AML-193 (cell line): ENCODE data around the gene SUB1.
"Not testable (repeated sequence)": the region's sequence is repeated elsewhere in the genome, so short reads cannot be mapped to it uniquely, and the experiment has no call there.

Experiments used
- DNase-seq, 2 experiments: peaks; one replicate each; lab custom pipeline; 2025; lab: John Stamatoyannopoulos, UW

The SUB1 gene

DNA sequence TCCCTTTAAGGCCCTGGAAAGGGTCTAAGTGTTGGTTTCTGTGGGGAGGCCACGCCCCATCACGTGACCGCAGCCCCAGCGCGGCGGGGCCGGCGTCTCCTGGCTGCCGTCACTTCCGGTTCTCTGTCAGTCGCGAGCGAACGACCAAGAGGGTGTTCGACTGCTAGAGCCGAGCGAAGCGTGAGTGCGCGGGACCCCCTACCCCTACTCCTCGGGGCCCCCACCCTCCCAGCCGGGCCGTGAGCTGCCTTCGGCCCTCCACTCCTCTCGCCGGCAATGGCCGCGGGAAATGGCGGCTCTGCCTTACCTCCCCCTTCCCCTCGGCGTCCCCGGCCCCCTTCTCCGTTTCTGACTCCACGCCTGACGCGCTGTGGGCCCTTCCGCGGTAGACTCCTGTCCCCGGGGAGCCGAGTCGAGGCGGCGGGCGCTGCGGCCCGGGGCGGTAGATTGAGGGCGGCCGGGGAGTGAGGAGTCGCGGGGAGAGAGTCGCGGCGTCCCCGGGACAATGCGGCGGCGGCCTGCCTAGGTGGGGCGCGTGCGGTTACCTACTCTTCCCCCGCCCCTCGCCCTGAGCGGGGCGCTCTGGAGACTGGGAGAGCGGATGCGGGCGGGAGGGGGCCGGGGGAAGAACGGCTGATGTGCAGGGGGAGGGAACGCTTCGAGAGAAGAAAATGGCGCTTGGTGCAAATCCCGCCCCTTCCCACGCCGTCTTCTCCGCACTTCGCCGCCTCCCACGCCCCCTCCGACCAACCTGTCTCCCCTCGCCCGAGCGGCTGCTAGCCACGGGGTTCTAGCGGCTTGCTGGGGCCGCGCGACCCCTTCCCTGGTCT lies at the start of gene SUB1:
Gene SUB1, plus strand, starts transcription at position 112 of the 830 bp plus-strand sequence. CDS start 2,956 bp downstream, outside the sequence.
- DNase-seq = peak; percentile 76 to 84

- no peak for DNase-seq
Measured at GRCh38 chr5:32536246-32536645, 49.1 kb upstream of the SUB1 start.

- not testable (repeated sequence) for DNase-seq
Measured at GRCh38 chr5:32537437-32538029, 47.8 kb upstream of the SUB1 start.

DNA sequence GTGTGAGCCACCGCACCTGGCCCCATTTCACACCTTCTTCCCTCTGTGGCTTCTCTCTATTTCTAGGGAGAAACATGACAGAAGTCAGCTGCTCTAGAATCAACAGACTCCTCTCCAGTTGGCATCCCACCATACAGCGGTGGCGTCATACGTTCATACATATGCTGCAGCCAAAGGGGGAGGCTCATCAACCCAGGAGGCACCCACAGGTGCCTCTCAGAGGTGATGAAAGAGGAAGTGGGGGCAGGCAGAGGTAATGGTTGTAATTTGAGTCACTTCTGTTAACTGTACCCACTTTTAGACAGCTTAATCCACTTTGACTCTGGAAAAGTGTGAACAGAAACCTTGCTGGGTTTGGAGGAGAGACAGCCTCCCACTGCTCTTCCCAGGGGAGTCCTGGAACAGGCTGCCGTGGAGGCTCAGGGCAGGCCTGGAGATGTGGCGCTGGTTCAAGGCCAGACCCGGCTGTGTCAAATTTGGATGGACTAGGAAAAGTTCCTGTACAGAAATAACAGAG lies 47.3 kb upstream of the SUB1 start:
- DNase-seq = no peak

GRCh38 chr5:32539981-32540845 lies 45.1 kb upstream of the SUB1 start:
- peak; percentile 56 to 60 for DNase-seq

DNA sequence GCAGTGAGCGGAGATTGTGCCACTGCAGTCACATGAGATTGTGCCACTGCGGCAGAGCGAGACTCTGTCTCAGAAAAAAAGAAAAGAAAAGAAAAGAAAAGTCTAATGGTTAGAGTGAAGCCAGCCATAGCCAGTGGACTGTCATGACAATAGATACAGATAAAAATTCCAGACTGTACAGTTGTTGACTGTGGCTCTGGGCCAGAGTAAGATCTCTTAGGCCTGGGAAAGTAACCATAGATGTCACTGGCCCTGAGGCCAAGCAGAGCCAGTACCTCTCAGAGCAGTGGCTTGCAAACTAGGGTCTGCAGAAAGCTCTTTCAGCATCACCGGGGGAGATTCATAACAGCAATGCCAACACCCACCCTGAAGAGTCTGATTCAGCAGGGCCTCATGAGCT lies 44.1 kb upstream of the SUB1 start:
- no peak for DNase-seq

DNA sequence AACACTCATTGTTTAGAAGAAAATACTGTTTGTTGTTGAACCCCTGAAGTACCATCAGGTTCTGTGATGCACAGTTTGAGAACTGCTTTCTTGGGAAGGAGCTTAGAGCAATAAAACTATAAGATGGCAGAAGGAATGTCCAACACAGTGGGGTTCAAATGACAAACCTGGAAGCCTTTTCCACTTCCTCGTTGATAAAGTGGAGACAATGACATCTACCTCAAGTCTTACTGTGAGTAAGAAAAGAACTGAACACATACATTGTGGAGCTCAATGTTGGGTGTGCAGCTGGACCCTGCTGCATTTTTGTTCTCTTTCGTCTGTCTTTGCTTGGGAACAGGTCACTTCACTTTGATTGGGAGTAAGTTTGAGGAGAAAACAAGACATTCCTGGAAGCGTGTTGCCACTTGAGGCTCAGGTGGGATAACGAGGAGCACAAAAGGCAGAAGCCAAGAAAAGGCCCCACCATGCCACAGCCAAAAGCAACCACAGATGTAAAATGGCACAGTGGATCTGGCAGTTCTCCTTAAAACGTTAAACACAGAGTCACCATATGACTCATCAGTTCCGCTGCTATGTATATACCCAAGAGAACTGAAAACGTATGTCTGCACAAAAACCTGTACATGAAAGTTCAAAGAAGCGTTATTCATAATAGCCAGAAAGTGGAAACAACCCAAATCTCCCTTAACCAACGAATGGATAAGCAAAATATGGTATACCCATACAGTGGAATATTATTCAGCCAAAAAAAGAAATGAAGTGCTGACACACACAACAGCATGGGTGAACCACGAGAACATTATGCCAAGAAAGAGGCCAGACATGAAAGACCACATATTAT lies 42.9 kb upstream of the SUB1 start:
- no peak for DNase-seq

DNA sequence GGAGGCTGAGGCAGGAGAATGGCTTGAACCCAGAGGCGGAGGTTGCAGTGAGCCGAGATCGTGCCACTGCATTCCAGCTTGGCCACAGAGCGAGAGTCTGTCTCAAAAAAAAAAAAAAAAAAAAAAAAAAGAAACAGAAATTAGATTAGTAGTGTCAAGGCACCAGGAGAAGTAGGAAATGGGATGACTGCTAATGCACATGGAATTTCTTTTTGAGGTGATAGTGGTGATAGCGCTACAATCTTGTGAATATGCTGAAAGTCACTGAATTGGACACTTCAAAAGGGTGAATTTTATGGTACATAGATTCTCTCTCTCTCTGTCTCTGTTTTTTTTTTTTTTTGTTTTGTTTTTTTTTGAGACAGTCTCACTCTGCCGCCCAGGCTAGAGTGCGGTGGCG lies 42.1 kb upstream of the SUB1 start:
- DNase-seq = no peak

- no peak for DNase-seq
Measured at GRCh38 chr5:32545102-32545800, 40.1 kb upstream of the SUB1 start.

GRCh38 chr5:32551194-32551593 lies 34.2 kb upstream of the SUB1 start:
- DNase-seq = no peak

DNA sequence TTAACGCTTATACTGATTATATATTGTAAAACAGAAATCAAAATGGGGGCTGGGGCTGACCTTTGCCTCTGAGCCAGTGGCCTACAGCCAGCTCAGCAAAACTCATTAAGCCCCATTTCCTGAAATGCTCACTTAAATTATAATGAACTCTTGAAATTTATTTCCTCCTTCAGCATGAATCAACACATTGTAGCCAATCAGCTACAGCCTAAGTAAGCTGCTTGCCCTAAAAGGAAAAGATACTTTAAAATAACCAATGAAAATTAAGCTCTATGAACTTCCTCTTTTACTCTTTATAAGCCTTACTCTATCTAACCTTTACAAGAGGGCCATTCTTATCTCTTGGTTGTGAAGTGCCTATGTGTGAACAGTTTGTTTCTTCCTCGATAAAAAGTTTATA lies 33.5 kb upstream of the SUB1 start:
- DNase-seq = peak in 1 of 2 experiments; percentile 1

DNA sequence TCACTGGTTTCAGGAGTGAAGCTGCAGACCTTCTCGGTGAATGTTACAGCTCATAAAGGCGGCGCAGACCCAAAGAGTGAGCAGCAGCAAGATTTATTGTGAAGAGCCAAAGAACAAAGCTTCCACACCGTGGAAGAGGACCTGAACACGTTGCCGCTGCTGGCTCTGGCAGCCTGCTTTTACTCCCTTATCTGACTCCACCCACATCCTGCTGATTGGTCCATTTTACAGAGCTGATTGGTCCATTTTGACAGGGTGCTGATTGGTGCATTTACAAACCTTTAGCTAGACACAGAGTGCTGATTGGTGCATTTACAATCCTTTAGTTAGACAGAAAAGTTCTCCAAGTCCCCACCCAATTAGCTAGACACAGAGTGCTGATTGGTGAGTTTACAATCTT lies 32.9 kb upstream of the SUB1 start:
- DNase-seq = not testable (repeated sequence)

GRCh38 chr5:32552936-32553335 lies 32.4 kb upstream of the SUB1 start:
- no peak for DNase-seq

DNA sequence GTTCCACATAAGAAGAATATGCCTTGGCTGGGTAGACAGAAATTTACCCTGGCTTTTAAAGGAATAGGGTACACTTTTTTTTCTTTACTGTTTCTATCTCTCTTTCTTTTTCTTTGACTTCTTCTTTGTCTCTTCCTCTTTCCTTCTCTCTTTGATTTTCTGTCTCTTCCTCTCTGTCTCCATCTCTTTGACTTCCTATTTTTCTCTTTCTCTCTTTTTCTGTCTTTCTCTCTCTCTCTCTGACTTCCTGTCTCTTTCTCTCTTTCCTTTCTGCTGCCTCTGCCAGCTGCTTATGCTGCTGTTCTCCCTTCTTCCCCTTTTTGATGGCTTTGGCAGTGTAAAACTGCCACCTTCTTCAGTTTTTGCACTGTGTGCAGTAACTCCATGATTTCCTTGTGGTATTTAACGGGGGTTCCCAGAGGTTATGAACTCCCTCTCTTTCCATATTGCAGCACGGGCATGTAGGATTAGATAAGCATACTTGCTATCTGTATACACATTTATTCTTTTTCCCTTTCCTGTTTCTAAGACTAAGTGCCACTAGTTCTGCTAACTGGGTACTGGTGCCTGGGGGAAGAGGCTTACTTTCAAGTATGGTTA lies 31.1 kb upstream of the SUB1 start:
- peak; percentile 34 to 40 for DNase-seq

DNA sequence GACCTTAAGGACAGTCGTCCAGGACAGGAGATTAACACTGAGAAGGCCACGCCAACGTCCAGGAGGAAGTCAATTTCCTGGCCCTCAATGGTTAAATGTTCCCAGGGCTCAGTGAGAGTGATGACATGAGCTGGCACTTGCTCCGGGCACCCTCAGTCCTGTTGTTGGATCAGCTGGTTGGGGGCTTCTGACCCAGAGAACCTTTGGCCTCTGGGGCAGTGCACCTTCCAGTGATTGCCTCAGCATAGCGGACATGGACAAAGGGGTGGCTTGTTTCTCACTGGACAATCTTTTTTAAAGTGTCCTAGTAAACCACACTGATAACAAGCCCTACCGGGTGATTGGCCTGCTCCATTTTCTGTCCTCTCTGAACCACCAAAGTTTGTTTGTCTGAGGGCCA lies 28.8 kb upstream of the SUB1 start:
- DNase-seq = not testable (repeated sequence)

DNA sequence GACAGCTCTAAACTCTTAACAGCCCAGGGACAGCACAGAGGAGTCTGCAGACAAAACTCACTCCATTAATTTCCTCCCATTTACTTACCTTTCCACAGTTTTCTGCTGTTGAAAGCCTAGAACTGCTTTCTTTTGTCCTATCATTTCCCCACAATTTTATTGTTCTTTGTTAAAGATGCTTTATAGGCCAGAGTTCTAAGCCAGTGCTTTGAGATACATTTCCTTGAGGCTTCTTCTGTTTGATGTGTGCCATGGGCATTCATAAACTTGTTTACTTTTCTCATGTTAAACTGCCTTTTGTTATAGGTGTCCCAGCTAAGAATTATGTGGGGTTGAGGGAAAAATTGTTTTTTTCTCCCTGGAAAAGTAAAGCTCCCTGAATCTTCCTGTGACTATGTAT lies 25.9 kb upstream of the SUB1 start:
- no peak for DNase-seq

DNA sequence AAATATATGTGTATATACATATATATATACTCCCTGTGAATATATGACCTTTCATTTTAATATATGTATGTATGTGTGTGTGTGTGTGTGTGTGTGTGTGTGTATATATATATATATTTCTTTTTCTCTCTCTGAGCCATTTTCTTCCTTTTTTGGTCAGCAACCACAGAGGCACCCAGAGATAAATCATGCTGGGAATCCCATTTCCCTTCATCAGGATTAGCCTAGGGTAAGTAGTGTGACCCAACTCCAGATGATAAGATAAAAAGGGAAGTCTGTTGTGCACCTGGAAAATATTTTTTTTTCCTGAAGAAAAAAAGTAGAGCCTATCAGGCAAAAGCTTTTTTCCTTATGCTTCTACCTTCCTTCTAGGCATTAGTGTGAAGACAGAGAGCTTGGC lies 25.4 kb upstream of the SUB1 start:
- DNase-seq = no peak

DNA sequence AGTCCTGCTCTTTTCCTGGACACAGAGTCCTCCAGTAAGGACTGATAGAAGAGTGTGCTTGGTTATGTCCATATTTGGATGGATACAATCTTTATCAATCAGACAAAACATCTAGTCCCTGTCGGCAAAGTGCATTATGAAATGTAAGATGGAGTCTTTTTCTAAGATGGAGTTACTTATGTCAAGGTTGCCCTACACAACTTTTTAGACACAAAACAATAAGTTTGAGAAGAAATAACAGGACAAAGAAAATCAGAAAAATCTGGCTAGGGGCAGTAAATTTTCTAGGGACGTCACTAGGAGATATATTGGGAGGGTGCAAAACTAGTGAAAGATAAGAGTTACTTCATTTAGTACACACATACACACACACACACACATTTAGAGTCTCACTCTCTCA lies 23.3 kb upstream of the SUB1 start:
- no peak for DNase-seq

- DNase-seq = no peak
Measured at GRCh38 chr5:32562843-32563242, 22.5 kb upstream of the SUB1 start.

DNA sequence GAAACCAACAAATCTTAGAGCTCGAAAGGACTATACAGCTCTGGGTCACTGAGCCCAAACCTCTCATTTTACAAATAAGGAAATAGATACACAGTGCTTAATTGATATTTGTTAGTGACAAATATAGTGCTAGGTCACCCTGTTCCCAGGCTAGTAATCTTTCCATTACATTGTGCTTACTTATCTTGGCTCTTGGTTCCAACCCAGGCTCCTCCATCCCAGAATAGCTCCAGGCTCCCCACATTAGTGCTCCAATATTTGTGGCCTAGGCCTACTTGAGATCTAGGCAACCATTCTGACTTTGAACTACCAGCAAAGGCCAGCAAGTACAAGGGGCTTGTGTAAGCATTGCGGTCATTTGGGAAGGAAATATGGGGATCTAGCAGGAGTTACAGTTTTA lies 21.7 kb upstream of the SUB1 start:
- DNase-seq = no peak
